NCI-H82 treated with DMSO at 0.1 percent for 48 hours (cell line): ENCODE results near the gene HDGFL1.

ENCODE experiments used
- DNase-seq: peaks from one replicate; lab custom pipeline; 2025; ENCODE audit not compliant: unreplicated experiment; lab: John Stamatoyannopoulos, UW

HDGFL1 gene

DNA sequence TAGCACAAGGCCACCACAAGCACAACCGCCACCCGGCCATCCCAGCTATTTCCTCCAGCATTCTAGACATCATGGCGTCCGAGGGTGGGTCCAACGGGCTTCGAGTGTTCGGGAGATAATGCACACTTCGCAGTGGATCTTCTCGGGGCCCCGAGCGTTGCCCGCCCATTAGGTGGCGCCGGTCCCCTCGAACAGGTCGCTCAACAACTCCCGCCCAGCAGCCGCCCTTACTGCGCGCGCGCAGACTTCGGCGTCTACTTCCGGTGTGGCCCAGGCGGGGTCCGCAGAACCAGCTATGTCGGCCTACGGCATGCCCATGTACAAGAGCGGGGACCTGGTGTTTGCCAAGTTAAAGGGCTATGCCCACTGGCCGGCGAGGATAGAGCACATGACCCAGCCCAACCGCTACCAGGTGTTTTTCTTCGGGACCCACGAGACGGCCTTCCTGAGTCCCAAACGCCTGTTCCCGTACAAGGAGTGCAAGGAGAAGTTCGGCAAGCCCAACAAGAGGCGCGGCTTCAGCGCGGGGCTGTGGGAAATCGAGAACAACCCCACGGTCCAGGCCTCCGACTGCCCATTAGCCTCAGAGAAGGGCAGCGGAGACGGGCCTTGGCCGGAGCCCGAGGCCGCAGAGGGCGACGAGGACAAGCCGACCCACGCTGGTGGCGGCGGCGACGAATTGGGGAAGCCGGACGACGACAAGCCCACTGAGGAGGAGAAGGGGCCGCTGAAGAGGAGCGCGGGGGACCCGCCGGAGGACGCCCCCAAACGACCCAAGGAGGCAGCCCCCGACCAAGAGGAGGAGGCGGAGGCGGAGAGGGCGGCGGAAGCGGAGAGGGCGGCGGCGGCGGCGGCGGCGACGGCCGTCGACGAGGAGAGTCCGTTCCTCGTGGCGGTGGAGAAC is at the start of gene HDGFL1:
HDGFL1 (plus strand) TSS at position 286 of the 904 bp plus-strand sequence; CDS start at position 296, 10 bp downstream.
- no peak for DNase-seq

DNA sequence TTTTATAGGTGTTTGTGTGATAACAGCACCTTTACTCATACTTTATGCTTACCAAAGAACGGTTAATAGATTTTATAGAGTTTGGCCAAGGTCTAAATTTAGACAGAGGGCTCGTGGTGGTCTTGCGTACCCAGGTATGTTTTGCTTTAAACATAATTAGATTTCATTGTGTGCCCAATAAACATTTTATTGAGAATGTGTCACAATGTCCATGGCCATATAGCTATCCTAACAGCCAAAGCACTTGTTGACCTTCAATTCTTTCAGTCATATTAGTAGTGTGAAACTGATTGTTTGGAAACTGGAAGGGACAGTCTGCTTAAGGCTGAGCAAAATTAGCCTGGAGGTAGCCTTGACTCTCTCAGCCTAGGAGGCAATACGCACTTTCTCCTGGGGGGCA is 48.3 kb upstream of the HDGFL1 start:
- no peak for DNase-seq

DNA sequence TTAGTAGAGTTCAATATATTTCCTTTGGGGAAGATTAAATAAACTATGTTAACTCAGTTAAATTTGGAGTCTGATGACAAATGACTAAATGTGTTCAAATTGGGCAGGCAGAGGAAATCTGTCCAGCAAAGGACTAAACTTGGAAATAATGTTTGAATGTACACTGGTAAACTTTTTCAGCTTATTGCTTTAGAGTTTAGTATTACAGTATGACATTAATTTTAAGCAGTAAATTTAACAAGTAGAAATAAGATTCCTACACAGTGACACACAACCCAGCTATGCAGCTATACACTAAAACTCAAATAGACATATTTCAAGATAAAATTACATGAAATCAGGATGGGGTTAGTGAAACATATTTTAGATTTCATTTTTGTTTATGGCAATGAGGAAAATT is 42.6 kb upstream of the HDGFL1 start:
- DNase-seq = no peak

DNA sequence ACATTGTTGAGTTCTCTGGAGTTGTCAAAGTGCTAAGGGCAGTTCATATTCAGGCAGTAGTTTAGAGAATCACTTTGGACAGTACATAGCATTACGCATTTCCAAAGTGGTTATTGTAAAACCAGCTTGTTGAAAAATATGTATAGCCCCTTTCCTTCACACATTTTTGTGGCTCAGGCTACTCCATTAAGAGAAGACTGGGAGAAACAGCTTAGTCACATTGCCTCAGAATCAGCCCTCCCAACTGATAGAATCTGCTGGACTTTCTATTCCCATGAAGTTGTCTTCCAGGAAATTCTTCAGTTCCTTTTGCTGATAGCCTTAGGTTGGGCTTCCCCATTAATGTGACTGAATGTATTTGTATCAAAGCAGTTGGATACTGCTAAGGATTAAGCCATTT is 39.5 kb upstream of the HDGFL1 start:
- no peak for DNase-seq

DNA sequence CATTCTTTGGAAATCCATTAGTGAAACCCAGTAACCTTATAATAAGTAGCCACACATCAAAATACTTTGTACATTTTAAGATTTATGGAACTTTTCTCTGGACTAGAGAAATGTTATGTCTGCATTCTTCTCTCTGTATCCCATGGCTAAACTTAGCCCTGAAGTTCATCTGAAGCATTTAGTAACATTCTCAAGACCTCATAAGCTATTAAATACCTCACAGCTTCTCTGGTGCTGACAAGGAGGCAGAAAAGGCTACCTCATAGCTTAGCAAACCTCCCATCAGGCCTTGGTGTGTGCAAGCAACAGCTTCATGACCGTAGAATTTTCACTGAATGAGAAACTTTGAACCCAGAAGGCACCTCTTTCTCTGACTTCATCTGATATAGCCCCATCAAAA is 38.9 kb upstream of the HDGFL1 start:
- DNase-seq = no peak

DNA sequence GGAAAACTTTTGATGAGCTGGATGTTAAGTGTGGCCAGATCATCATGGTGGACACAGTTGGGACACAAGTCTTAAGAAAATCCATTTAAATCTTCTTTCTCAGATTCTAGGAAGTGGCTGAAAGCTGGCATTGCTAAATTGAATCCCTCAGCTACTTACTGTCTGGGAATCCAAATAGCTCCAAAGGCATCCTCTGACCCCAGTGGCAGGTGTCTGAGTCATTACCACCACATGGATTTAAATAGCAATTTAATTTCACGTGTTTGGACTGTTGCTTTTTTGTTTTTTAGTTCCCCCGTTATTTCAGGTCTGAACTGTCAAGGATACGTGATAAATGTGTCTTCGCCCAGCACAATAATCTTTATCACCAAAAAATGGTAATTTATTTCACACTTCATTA is 33.2 kb upstream of the HDGFL1 start:
- DNase-seq = no peak

DNA sequence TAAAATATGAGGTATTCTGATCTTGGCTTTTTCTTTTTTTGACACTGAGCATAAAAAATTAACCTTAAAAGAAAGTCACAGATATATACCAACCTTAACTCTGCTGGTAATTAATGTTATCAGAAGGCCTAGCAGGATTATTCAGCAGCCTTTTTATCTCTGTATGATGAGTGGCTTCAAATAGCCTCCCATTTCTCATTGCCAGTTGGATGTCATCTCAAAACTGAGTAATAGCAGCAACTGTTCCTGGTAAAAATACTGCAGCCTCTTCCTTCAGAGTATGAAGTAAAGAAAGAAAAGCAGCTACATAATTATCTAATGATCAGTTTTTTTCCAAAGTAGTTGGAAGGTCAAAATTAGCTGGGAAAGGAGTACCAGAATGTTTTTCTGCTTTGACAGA is 24.9 kb upstream of the HDGFL1 start:
- DNase-seq = no peak

DNA sequence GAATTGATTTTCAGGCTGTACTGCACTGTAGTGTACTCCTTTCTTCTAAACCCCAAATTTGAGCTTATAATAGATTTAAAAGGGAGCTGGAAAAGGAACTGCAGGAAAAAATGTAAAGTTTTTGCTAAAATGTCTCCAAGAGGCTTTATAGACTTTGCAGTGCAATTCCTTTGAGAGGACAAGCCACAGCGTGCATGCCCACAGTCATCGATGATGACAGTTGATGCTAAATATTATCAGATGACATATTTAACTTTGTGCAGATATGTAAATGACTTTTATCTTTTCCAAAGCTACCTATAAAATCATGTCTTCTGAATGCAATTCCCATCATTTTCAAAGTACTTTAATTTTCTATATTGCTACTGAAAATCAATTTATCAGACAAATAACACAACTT is 24.3 kb upstream of the HDGFL1 start:
- no peak for DNase-seq

DNA sequence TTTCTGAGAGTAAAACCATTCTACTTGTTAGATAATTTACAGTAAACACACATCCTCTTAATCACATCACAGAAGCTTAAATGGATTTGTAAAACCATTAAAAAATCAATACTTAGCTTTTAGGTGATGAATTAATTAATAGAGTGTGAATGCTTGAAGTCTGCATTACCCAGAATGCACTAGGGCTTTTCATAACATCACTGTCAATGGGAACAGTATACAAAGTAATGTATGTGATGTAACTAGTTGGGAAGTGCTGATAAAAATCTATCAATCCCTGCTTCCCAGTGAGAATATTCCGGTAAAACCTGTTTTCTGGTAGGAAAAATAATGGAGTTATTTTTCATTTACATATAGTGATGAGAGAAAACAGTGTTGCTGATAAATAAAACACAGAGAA is 23.1 kb upstream of the HDGFL1 start:
- peak; percentile 52 for DNase-seq

DNA sequence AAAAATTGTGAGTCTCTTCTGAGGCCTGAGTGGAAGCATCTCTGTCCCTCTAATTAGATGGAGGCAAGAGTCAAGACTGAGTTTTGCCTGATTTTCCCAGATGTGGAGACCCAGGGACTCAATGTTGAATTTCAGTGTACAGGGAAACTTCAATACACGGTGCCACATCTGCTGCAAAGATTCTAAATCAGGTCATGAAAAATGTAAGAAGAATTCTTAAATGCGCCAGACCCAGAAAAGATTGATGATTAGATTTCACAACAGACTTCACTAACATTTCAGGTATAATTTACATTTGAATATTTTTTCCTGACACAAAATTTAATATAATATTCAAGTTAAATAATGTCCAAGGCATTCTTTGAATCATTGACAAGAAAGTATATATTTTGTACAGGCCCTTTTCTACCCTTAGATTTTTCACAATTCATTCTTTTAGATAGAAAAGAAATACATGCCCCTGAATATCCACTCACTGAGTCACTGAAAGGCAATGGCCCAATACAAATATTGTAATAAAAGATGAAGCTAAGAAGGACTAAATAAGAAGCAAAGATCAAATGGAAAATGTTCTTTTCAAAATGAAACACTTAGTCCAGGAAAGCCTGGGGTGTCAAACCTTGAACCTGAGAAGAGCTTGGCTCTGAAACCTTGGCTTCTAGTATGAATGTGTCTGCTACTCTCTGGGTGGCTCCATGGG is 18.2 kb upstream of the HDGFL1 start:
- DNase-seq = no peak

DNA sequence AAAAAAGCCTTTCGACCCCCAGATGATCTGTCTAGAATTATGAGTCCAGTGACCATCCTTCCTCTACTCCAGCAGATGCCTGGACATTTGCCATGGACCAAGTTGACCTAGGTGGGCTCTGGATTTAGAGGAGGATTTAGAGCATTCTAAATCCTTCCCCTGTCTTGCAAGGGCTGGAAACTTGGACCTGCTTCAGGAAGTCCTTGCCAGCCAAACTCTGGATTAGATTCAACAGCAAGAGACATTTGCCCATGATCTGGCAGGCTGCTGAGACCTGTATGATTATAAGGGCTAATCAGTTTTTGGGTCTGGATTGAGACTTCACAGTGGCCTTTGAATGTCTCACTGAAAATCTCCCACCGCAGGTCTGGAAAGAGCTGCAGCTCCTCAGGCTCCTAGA is 13.1 kb upstream of the HDGFL1 start:
- no peak for DNase-seq

DNA sequence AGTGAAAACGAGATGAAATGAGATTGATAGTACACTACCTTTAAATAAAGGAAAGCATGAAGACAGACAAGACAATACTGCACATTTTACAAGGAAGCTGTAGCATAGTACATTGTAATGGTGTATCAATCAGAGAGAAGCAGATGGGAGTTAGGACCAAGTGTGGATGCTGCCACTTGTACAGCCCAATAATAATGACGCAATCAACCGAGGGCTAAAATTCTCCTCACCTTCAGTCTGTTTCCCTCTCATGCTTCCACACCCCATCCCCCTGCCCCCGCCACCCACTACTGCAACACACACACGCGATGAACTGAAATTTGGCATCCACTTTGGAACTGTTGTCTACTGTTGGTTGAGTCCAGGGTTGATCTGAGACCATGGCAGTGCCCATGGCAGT is 12.4 kb upstream of the HDGFL1 start:
- no peak for DNase-seq

DNA sequence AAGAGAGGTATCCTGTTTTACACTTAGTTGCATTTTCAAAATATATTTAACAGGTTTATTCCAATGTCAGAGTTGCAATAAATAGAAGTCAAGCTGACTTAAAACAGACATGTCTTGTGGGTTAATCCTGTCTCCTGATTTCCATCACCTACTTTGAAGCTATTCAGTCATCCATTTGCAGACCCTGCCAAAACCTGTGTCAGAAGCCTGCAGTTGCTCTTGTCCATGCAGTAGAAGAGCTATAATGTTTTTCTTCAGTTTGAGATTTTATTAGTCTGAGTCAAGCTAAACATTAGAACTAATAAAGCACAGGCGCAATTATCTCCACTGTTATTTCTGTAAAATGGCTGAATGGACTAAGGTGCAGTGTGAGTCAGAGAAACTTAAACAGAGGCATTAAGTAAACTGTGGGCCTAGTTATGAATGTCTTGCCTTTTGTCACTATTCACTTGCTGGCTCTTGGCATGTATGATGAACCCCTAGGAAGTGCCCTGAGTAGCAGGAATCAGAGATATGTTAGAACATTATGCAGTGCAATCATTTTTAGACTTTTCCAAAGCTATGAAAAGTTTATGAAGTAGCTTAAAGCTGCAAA is 11.0 kb upstream of the HDGFL1 start:
- DNase-seq = no peak

DNA sequence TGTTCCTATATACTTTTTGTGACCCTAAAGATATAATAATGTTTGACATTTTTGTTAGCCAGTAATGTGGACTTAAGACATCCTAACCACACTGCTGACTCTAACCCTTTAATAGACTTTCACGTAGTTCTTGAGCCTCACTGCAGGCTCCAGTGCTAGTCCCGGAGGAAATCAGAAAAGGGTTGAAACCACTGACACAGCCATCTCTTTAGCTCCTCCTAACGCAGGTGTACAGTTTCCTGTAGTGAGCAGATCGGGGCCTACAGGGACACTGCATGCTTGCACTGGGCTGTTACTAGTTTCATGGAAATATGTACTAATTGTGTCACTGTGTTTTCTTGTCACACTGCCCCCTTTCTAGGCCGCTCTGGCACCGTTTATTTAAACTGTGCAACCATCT is 512 bp upstream of the HDGFL1 start:
- no peak for DNase-seq

DNA sequence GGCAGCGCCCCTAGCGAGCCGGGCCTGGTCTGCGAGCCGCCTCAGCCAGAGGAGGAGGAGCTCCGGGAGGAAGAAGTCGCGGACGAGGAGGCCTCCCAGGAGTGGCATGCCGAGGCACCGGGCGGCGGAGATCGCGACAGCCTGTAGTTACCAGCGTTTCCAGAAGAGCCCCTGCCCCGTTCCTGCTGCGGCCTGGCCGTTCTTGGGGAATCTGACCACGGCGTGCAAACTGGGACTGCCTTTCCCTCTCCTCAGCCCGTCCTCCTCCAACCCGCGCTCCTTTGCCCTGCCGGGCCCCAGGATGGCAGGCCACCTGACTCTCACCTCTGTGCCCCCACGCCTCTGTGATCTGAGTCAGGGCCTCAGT is 802 bp downstream of the HDGFL1 start:
- DNase-seq = no peak

DNA sequence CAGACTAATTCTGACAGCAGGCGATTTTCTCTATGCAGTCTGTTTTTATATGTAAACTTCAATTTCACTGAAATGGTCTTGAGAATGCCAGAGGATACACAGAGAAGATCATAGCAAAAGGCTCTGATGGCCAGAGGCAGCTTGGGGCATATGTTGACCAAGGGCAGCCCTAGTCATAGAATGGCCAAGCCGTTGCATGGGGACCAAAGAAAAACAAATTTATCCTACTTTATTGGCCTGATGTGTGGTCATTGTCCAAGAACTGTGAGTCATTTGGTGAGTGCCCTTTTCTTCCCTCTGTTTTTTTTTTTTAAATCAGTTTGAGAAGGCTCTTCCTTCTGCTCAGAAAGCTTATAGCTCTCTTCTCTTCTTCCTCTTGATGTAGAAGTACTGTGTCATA is 5.8 kb downstream of the HDGFL1 start:
- DNase-seq = no peak

DNA sequence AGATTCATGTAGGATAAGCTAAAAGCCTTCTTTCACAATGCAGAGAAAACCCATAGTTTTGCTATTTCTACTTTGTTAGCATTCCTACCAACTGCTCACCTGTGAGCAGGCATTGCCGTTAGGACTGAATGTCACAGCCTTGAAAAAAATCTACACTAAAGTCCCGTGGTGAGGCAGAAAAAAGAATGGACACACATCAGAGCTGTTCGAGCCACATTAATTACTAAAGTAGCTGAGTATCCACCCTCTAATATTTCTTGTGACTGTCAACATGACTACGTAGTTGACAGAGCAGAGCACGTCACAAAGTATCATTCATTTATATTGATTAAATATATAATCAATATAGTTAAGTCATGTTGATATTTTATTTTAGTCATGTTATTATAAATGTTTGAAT is 10.1 kb downstream of the HDGFL1 start:
- DNase-seq = no peak

DNA sequence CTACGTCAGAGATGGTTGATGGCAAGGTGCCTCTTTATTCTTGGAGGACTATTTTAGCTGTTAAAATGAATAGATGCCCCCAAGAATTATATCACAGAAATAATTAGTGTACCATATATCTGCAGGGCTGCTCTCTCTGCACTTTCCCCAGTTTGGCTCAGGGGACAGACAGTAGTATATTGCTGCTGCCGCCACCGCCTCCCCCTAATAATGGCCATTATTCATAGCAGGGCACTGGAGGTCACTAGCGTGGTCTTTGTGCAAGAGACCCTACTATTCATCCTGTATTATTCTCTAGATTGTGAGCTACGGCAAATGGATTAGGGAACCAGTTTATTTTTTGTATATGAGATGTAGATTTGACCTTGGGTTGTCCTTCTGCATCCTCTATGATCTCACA is 11.0 kb downstream of the HDGFL1 start:
- no peak for DNase-seq

DNA sequence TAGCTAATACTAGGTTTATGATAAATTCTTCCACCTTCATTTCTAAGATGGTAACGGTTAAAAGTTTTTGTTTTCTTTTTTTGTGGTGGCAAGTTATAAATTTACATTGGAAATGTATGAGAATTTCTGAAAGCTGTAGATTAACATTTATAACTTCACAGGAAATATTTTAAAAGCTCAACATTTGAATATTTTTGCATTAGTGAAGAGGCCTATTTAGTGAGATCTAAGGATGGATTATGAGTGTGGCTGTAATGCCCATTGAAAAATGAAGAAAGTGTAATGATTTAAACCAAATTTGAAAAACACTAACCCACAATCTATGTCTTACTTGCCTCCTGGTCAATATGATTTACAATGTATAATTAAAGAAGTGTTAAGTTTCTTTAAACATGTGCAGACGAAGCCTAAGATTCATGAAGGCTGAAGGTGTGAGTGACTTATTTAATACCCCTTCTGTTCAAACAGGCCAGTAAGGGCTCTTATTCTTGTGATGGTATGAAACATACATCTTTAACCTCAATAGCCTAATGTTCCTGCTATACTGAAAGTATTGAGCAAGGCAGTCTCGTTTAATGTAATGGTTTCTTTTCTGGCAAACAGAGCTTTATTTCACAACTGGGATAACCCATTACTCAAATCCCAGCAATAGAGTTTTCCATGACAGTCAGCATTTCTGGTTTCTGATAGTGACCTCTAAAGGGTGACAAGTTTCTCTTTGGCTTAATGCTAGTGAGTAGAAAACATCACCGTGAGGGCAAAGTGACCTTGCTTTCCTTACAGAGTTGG is 13.2 kb downstream of the HDGFL1 start:
- no peak for DNase-seq

DNA sequence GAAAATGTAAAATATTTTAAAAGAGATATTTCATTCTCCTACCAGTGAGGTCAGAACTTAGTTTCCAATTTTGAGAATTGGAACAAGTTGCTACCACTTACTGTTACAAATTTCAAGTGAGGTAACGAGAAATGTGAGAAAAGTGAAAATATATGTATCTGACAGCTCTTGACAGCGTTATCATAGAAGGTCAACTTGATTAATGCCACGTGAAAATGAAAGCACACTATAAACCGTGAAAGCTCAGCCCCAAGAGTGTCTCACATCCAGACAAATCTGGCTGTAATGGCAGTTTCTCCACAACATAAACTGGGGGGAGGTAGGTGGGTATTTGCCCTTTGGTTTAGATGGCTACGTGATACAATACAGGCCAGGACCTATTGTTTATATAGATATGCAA is 13.9 kb downstream of the HDGFL1 start:
- no peak for DNase-seq

DNA sequence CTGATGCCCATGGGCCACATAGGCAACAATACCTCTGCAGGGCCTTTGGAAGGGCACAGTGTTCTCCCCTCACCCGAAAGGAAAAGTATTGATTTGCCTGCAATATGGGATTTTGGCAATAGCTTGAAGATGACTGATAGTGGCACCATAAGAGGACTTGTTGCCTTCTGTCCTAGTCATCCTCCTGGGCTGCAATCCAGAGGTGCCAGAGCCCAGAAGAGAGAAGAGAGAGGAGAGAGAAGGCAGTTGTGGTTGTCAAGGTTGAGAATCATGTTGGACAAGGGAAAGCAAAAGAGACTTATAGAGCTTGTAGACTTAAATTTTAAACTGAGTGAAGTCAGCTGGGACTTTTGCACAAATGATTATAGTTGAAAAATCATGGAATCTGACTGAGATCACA is 14.6 kb downstream of the HDGFL1 start:
- no peak for DNase-seq
